Uterus (tissue), 4 donors: ENCODE data around the gene ZNF346. TPM values are rescaled to one million over a fixed set of nuclear protein-coding genes. Genes with fewer than 3 reads are reported as not detected.
A peak's percentile ranks its signal among the peaks of the same experiment; 100 is the strongest.

ENCODE experiments used
- DNase-seq, 2 donors: peaks; one replicate each; pipeline ENCODE4 v3.0.0-alpha.2; 2019 to 2020
- H3K27ac ChIP-seq, 2 donors: fragments of 200-600 bp; sonication (generic); 1 replicate in 1 of 2; 2 replicates in 1 of 2; pipeline ENCODE4 v1.5.1; 2016 to 2018
- H3K27me3 ChIP-seq, 2 donors: fragments of 200-600 bp; sonication (generic); one replicate each; pipeline ENCODE4 v1.5.1; 2018 to 2019; ENCODE audit warnings: control low read depth in 1 of 2
- H3K36me3 ChIP-seq, 2 donors: fragments of 200-600 bp; sonication (generic); one replicate each; pipeline ENCODE4 v1.5.1; 2019; ENCODE audit warnings: control low read depth in 1 of 2
- H3K4me1 ChIP-seq, 2 donors: fragments of 200-600 bp; sonication (generic); one replicate each; pipeline ENCODE4 v1.5.1; 2018 to 2019; ENCODE audit warnings: control low read depth in 1 of 2
- H3K4me3 ChIP-seq, 2 donors: fragments of 200-600 bp; sonication (generic); 1 replicate in 1 of 2; 2 replicates in 1 of 2; pipeline ENCODE4 v1.5.1; 2018 to 2019; ENCODE audit warnings: mild to moderate bottlenecking in 1 of 2
- H3K9me3 ChIP-seq, 2 donors: fragments of 200-600 bp; sonication (generic); one replicate each; pipeline ENCODE4 v1.5.1; 2019; ENCODE audit warnings: control low read depth in 1 of 2
- CTCF ChIP-seq, 4 experiments: fragments of 200-600 bp in 2 of 4; fragments of 450-650 bp in 2 of 4; sonication (generic) in 2 of 4; IDR thresholded peaks; one replicate each; pipeline ENCODE4 v1.5.1; 2016 to 2019; ENCODE audit warnings: antibody characterized with exemption in 4 of 4, mild to moderate bottlenecking in 2 of 4, moderate library complexity in 1 of 4
- POLR2A ChIP-seq, 2 donors: fragments of 450-650 bp; IDR thresholded peaks; one replicate each; pipeline ENCODE4 v1.6.1; 2016; ENCODE audit warnings: antibody characterized with exemption in 2 of 2, mild to moderate bottlenecking in 1 of 2, moderate library complexity in 1 of 2
- intact Hi-C: fragments of 100-400 bp; cut with DNase I; formaldehyde crosslinking; loops from one replicate; pipeline ENCODE4 v1.15.1; 2023; ENCODE audit warnings: low total_unique reads
- total RNA-seq, 4 donors: library from RNA; depleted of rRNA in 3 of 4; stranded (reverse); fragments of >200 nt in 3 of 4; gene quantifications; one replicate each; pipeline versions ENCODE4 v1.1.0 to v1.2.4, GENCODE V29; 2014 to 2023
- donor health status: DM: yes; HTN: yes; CAD: no.

Gene ZNF346
- total RNA-seq, 4 donors from 2014 or later: 10.5 to 38.5 (median 29.2) TPM

GRCh38 chr5:177065491-177065890 is 43.0 kb downstream of the ZNF346 start:
- Histone ChIP-seq H3K36me3 (no peaks in the 10 kb centered on the region), H3K9me3 (no peaks in the 10 kb centered on the region), H3K4me1 (no peaks in the 10 kb centered on the region), H3K27me3 (no peaks in the 10 kb centered on the region), H3K27ac (no peak overlapping the region), H3K4me3 (no peak overlapping the region)
- intact Hi-C loops: no loop called here
- TF ChIP-seq POLR2A (IDR thresholded peaks at IDR 0.05) (no peak), CTCF (IDR thresholded peaks at IDR 0.05) (no peak)
- no peak for DNase-seq

GRCh38 chr5:177066224-177066623 is 43.7 kb downstream of the ZNF346 start:
- H3K27me3 ChIP-seq: no peaks in the 10 kb centered on the region
- H3K36me3 ChIP-seq: no peaks in the 10 kb centered on the region
- H3K27ac ChIP-seq: no peak overlapping the region
- no peak overlapping the region for H3K4me3 ChIP-seq
- DNase-seq: no peak
- no peak for TF ChIP-seq CTCF (IDR thresholded peaks at IDR 0.05)
- TF ChIP-seq POLR2A (IDR thresholded peaks at IDR 0.05): no peak
- H3K4me1 ChIP-seq: no peaks in the 10 kb centered on the region
- intact Hi-C loops: no loop called here
- H3K9me3 ChIP-seq: no peaks in the 10 kb centered on the region

GRCh38 chr5:177067503-177067902 is 45.0 kb downstream of the ZNF346 start:
- intact Hi-C loops: no loop called here
- Histone ChIP-seq H3K27me3 (no peaks in the 10 kb centered on the region), H3K4me1 (no peaks in the 10 kb centered on the region), H3K9me3 (no peaks in the 10 kb centered on the region), H3K4me3 (no peak overlapping the region), H3K36me3 (no peaks in the 10 kb centered on the region), H3K27ac (no peak overlapping the region)
- TF ChIP-seq POLR2A (IDR thresholded peaks at IDR 0.05): no peak
- TF ChIP-seq CTCF (IDR thresholded peaks at IDR 0.05): no peak
- no peak for DNase-seq

- DNase-seq: no peak
- Histone ChIP-seq H3K27ac (no peak overlapping the region), H3K4me1 (no peaks in the 10 kb centered on the region), H3K4me3 (no peak overlapping the region), H3K9me3 (no peaks in the 10 kb centered on the region), H3K36me3 (no peaks in the 10 kb centered on the region), H3K27me3 (no peaks in the 10 kb centered on the region)
- TF ChIP-seq POLR2A (IDR thresholded peaks at IDR 0.05): no peak
- TF ChIP-seq CTCF (IDR thresholded peaks at IDR 0.05): no peak
- intact Hi-C loops: no loop called here
These were observed 48.2 kb downstream of the ZNF346 start for GRCh38 chr5:177070536-177071191.

- no peaks in the 10 kb centered on the region for H3K36me3 ChIP-seq
- no peak overlapping the region for H3K27ac ChIP-seq
- no peaks in the 10 kb centered on the region for H3K27me3 ChIP-seq
- DNase-seq: peak; percentile 54 to 84
- H3K4me3 ChIP-seq: no peak overlapping the region
- H3K4me1 ChIP-seq: no peaks in the 10 kb centered on the region
- TF ChIP-seq POLR2A (IDR thresholded peaks at IDR 0.05): no peak
- TF ChIP-seq CTCF (IDR thresholded peaks at IDR 0.05): peak; percentile 80 to 87 (median 81)
- intact Hi-C loops: no loop called here
- H3K9me3 ChIP-seq: no peaks in the 10 kb centered on the region
These were observed 49.3 kb downstream of the ZNF346 start for GRCh38 chr5:177071666-177072385.
